GM12872 (cell line): Measurements from ENCODE around the gene GARNL3.

Source experiments
- CTCF ChIP-seq: IDR thresholded peaks from 3 replicates; pipeline ENCODE4 v1.5.1; 2011; ENCODE audit warnings: low read depth, mild to moderate bottlenecking, low read length, moderate library complexity; ENCODE audit not compliant: insufficient read depth

GARNL3 gene

DNA sequence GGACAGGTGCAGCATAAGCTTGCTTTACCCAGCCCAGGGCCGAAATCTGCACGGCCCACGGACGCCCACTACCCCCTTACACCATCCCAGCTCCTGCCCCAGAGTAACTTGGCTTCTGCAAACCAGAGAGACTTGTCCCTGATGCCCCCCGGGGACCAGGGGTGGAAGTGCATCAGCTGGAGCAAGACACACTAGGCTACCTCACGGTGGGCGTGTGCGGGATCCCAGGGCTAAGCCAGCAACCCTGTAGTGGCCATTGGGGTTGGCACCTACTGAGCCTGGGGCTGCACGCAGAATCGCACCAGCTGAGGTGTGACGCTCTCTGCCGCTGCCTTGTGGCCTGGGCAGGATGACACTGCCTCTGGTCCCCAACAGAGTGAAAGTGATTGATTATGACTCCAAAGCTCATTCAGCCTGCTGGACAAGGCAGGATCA lies 153.5 kb downstream of the GARNL3 start:
- peak; percentile 59 for TF ChIP-seq CTCF

- no peak for TF ChIP-seq CTCF
These were observed 154.8 kb downstream of the GARNL3 start for GRCh38 chr9:127419348-127419747.

DNA sequence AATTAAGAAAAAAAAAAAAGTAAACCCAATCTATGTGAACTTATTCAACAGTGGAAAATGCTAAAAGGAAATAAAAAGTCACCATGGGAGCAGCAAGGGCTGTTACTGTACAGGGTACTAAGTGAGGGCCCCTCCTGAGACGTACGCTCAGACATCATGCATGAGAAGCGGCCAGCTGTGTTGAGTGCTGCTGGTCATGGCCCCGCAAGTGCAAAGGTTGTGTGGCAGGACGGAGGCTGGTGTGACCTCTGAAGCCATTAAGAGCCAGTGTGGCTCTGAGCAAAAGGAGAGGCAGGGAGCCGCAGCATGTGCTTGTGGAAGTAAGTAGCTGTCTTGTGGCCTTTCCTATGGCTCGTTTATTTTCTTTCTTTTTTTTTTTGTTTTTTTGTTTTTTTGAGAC lies 156.5 kb downstream of the GARNL3 start:
- no peak for TF ChIP-seq CTCF

DNA sequence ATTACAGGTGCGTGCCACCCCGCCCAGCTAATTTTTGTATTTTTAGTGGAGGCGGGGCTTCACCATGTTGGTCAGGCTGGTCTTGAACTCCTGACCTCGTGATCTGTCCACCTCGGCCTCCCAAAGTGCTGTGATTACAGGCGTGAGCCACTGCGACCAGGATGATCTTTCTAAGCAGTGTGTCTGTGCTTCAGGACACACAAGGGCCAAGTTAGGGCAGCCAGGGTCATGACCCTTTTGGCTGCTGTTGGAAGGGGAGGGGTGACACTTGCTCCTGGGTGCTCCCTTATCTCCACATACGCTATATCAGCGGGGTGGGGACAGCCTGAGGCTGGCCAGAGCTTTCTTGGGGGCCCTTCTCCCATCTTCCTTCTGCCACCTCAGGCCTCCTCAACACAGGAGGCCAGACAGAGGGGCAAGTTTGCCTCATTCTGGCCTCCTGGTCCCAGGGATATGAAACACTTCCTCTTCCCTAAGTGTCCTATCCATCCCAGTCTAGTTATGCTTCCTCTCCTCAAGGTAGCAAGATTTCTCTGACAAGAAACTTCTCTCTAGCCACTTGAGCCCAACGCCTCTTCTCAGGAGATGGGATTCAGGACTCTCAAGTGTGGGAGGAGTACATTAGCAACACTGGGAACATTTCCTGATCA lies 157.7 kb downstream of the GARNL3 start:
- TF ChIP-seq CTCF: no peak

GRCh38 chr9:127422787-127423186 lies 158.2 kb downstream of the GARNL3 start:
- TF ChIP-seq CTCF: no peak

GRCh38 chr9:127423476-127423933 lies 158.9 kb downstream of the GARNL3 start:
- no peak for TF ChIP-seq CTCF

- no peak for TF ChIP-seq CTCF
These were observed 159.5 kb downstream of the GARNL3 start, which contains the start of gene ZNF79 for GRCh38 chr9:127423934-127424675. Gene ZNF79 (plus strand): TSS chr9:127424382. CDS start chr9:127424788, 406 bp downstream.
